OCI-LY1 (cell line): ENCODE measurements around the gene KRTAP5-4.
"Not testable (repeated sequence)": the region's sequence is repeated elsewhere in the genome, so short reads cannot be mapped to it uniquely, and the experiment has no call there.

ENCODE experiments used
- H2AFZ ChIP-seq: fragments of 200-600 bp; sonication (generic), shearing (Covaris generic); 2 replicates; pipeline ENCODE4 v1.6.0; 2014; ENCODE audit warnings: antibody characterized with exemption, mild to moderate bottlenecking, low read length
- H3F3A ChIP-seq: fragments of 200-600 bp; sonication (generic), shearing (Covaris generic); 2 replicates; pipeline ENCODE4 v1.6.0; 2014; ENCODE audit warnings: mild to moderate bottlenecking, antibody characterized with exemption, low read length, moderate library complexity; ENCODE audit not compliant: insufficient read depth
- H3K27ac ChIP-seq: fragments of 200-600 bp; sonication (generic); 2 replicates; pipeline ENCODE4 v1.5.1; 2014; ENCODE audit warnings: low read length, mixed run types, mild to moderate bottlenecking, low read depth; ENCODE audit not compliant: poor library complexity, severe bottlenecking
- H3K27me3 ChIP-seq: fragments of 200-600 bp; sonication (generic); 2 replicates; pipeline ENCODE4 v1.6.0; 2014; ENCODE audit warnings: antibody characterized with exemption, mild to moderate bottlenecking, low read length, moderate library complexity; ENCODE audit not compliant: insufficient read depth
- H3K36me3 ChIP-seq: fragments of 200-600 bp; sonication (generic); 2 replicates; pipeline ENCODE4 v1.6.1; 2014; ENCODE audit warnings: mild to moderate bottlenecking, antibody characterized with exemption, low read length, moderate library complexity, mixed read lengths; ENCODE audit not compliant: insufficient read depth
- H3K4me1 ChIP-seq: fragments of 200-600 bp; sonication (generic); 2 replicates; pipeline ENCODE4 v1.5.1; 2014; ENCODE audit warnings: mild to moderate bottlenecking, low read length, moderate library complexity; ENCODE audit not compliant: insufficient read depth, severe bottlenecking
- H3K4me2 ChIP-seq: fragments of 200-600 bp; sonication (generic), shearing (Covaris generic); 2 replicates; pipeline ENCODE4 v1.6.1; 2014; ENCODE audit warnings: low read length
- H3K4me3 ChIP-seq: fragments of 200-600 bp; sonication (generic); 2 replicates; pipeline ENCODE4 v1.5.1; 2014; ENCODE audit warnings: low read length, low read depth, mild to moderate bottlenecking, mixed read lengths; ENCODE audit not compliant: poor library complexity, severe bottlenecking
- H3K79me2 ChIP-seq: fragments of 200-600 bp; shearing (Covaris generic); 2 replicates; pipeline ENCODE4 v1.6.1; 2016; ENCODE audit warnings: mixed run types, low read length, mixed read lengths; ENCODE audit not compliant: insufficient read depth
- H3K9ac ChIP-seq: fragments of 200-600 bp; sonication (generic), shearing (Covaris generic); 2 replicates; pipeline ENCODE4 v1.6.1; 2014; ENCODE audit warnings: mild to moderate bottlenecking, low read length, mixed read lengths
- H3K9me2 ChIP-seq: fragments of 200-600 bp; sonication (generic), shearing (Covaris generic); 2 replicates; pipeline ENCODE4 v1.6.1; 2014; ENCODE audit warnings: low read depth, mild to moderate bottlenecking, low read length, mixed read lengths
- H3K9me3 ChIP-seq: fragments of 200-600 bp; shearing (Covaris generic); 2 replicates; pipeline ENCODE4 v1.6.1; 2014; ENCODE audit warnings: low read length, mixed read lengths
- H4K20me1 ChIP-seq: fragments of 200-600 bp; sonication (generic), shearing (Covaris generic); 2 replicates; pipeline ENCODE4 v1.6.0; 2016; ENCODE audit warnings: mild to moderate bottlenecking, low read length; ENCODE audit not compliant: insufficient read depth
- CTCF ChIP-seq: fragments of 200-600 bp; sonication (generic), shearing (Covaris generic); IDR thresholded peaks from 2 replicates; pipeline ENCODE4 v1.5.1; 2017; ENCODE audit warnings: mild to moderate bottlenecking, antibody characterized with exemption, low read length, moderate library complexity, mixed read lengths
- EZH2 ChIP-seq: fragments of 200-600 bp; sonication (generic), shearing (Covaris generic); IDR thresholded peaks from 2 replicates; pipeline ENCODE4 v1.8.0; 2017; ENCODE audit warnings: borderline replicate concordance, mixed run types, mild to moderate bottlenecking, antibody characterized with exemption, low read length, moderate library complexity, mixed read lengths

KRTAP5-4 gene

GRCh38 chr11:1600626-1601025, 21.3 kb downstream of the KRTAP5-4 start:
- no peak overlapping the region for H3K27ac ChIP-seq
- H3K36me3 ChIP-seq, result no peaks in the 10 kb centered on the region
- no peak overlapping the region for H3K4me3 ChIP-seq
- H3K9me3 ChIP-seq, result no peaks in the 10 kb centered on the region
- H3K79me2 ChIP-seq, result no peaks in the 10 kb centered on the region
- no peaks in the 10 kb centered on the region for H3K27me3 ChIP-seq
- H3F3A ChIP-seq, result no peaks in the 10 kb centered on the region
- no peak overlapping the region for H2AFZ ChIP-seq
- H3K9ac ChIP-seq, result no peak overlapping the region
- H4K20me1 ChIP-seq, result no peaks in the 10 kb centered on the region
- no peaks in the 10 kb centered on the region for H3K4me1 ChIP-seq
- no peak for TF ChIP-seq CTCF
- no peak for TF ChIP-seq EZH2
- no peaks in the 10 kb centered on the region for H3K9me2 ChIP-seq
- no peak overlapping the region for H3K4me2 ChIP-seq

GRCh38 chr11:1598816-1599215, 23.1 kb downstream of the KRTAP5-4 start:
- Histone ChIP-seq H2AFZ (no peak overlapping the region), H3K4me2 (no peak overlapping the region), H3K9me2 (no peaks in the 10 kb centered on the region), H3K9ac (no peak overlapping the region), H3K9me3 (no peaks in the 10 kb centered on the region), H3K27ac (no peak overlapping the region), H4K20me1 (no peaks in the 10 kb centered on the region), H3K4me3 (no peak overlapping the region), H3K27me3 (no peaks in the 10 kb centered on the region), H3K79me2 (no peaks in the 10 kb centered on the region), H3K4me1 (no peaks in the 10 kb centered on the region), H3K36me3 (no peaks in the 10 kb centered on the region), H3F3A (no peaks in the 10 kb centered on the region)
- TF ChIP-seq CTCF (no peak), EZH2 (no peak)

- not testable (repeated sequence) for H2AFZ ChIP-seq, H3K79me2 ChIP-seq, H3K9me2 ChIP-seq, H3F3A ChIP-seq, H3K36me3 ChIP-seq, H4K20me1 ChIP-seq, H3K9me3 ChIP-seq, H3K27ac ChIP-seq, H3K9ac ChIP-seq, H3K4me2 ChIP-seq, H3K4me1 ChIP-seq, H3K4me3 ChIP-seq, H3K27me3 ChIP-seq
Observed at GRCh38 chr11:1598406-1598805, 23.5 kb downstream of the KRTAP5-4 start.

- H3K36me3 ChIP-seq, result no peaks in the 10 kb centered on the region
- no peak within 1 kb of the TSS for H3K9ac ChIP-seq
- no peak for TF ChIP-seq CTCF
- no peak for TF ChIP-seq EZH2
- H3K9me3 ChIP-seq, result no peaks in the 10 kb centered on the region
- no peak within 1 kb of the TSS for H2AFZ ChIP-seq
- H3K79me2 ChIP-seq, result no peaks in the 10 kb centered on the region
- H3K4me3 ChIP-seq, result no peak within 1 kb of the TSS
- no peak within 1 kb of the TSS for H3K27ac ChIP-seq
- no peak within 1 kb of the TSS for H3K4me2 ChIP-seq
- H3F3A ChIP-seq, result no peaks in the 10 kb centered on the region
- no peaks in the 10 kb centered on the region for H3K9me2 ChIP-seq
- no peaks in the 10 kb centered on the region for H3K27me3 ChIP-seq
- H3K4me1 ChIP-seq, result no peaks in the 10 kb centered on the region
- no peaks in the 10 kb centered on the region for H4K20me1 ChIP-seq
Observed at GRCh38 chr11:1597994-1598380, 24.0 kb downstream of the KRTAP5-4 start, which contains the start of gene KRTAP5-2. TSS of gene KRTAP5-2 (minus strand) at chr11:1598294. CDS start at chr11:1598250, 44 bp downstream.
